H1 (cell line): ENCODE results near the gene TSGA10. TPM values are rescaled to one million over a fixed set of nuclear protein-coding genes. Genes with fewer than 3 reads are reported as not detected.

ENCODE experiments used
- CTCF ChIA-PET: fragments of 300-600 bp; sonication (Branson Sonifier 250); formaldehyde crosslinking; loops from one replicate; lab custom pipeline; 2021; ENCODE audit not compliant: partially characterized antibody; lab: Charles Lee
- POLR2A ChIA-PET: fragments of 300-600 bp; sonication (Branson Sonifier 250); formaldehyde crosslinking; loops from one replicate; lab custom pipeline; 2021; ENCODE audit warnings: inconsistent platforms; ENCODE audit not compliant: partially characterized antibody; lab: Charles Lee
- DNase-seq, 2 experiments: peaks; one replicate each; pipeline versions ENCODE4 v3.0.0 to v3.0.0-alpha.2; 2010 to 2022; ENCODE audit warnings: low spot score in 2 of 2, low read depth in 1 of 2, mixed read lengths in 1 of 2
- FAIRE-seq: peaks from 2 replicates; lab custom pipeline; 2011; peaks lifted over from hg19 to GRCh38; lab: Jason Lieb, UNC
- H2AFZ ChIP-seq: 2 replicates; pipeline ENCODE4 v1.8.1; 2012; ENCODE audit warnings: low read length, inconsistent platforms
- H2AK5ac ChIP-seq: 2 replicates; pipeline ENCODE4 v1.6.1; 2013; ENCODE audit warnings: low read depth, low read length
- H2BK120ac ChIP-seq: replicated peaks from 2 replicates; pipeline ENCODE3; 2013; ENCODE audit warnings: low read depth, low read length, inconsistent platforms
- H2BK12ac ChIP-seq: 2 replicates; pipeline ENCODE4 v1.6.1; 2013; ENCODE audit warnings: low read depth, low read length
- H2BK15ac ChIP-seq: 2 replicates; pipeline ENCODE4 v1.6.1; 2013; ENCODE audit warnings: low read length
- H2BK20ac ChIP-seq: 2 replicates; pipeline ENCODE4 v1.6.1; 2013; ENCODE audit warnings: low read length
- H2BK5ac ChIP-seq: 2 replicates; pipeline ENCODE4 v1.6.1; 2013; ENCODE audit warnings: low read depth, low read length
- H3K14ac ChIP-seq: 2 replicates; pipeline ENCODE4 v1.6.1; 2013; ENCODE audit warnings: inconsistent platforms; ENCODE audit not compliant: insufficient read length
- H3K18ac ChIP-seq: 2 replicates; pipeline ENCODE4 v1.6.1; 2013; ENCODE audit warnings: low read length; ENCODE audit errors: extremely low read depth
- H3K23ac ChIP-seq: 2 replicates; pipeline ENCODE4 v1.6.1; 2013; ENCODE audit warnings: inconsistent platforms; ENCODE audit not compliant: insufficient read length
- H3K23me2 ChIP-seq: 2 replicates; pipeline ENCODE4 v1.6.1; 2013; ENCODE audit warnings: low read depth, low read length
- H3K27ac ChIP-seq: 2 replicates; pipeline ENCODE4 v1.6.1; 2011; ENCODE audit warnings: low read depth, low read length, inconsistent platforms
- H3K27me3 ChIP-seq, 4 experiments: replicated peaks in 1 of 4; 1 replicate in 1 of 4; 2 replicates in 3 of 4; pipeline versions ENCODE4 v1.6.1 to v1.8.1; 2011 to 2013; ENCODE audit warnings: low read length in 3 of 4, mild to moderate bottlenecking in 3 of 4, inconsistent platforms in 2 of 4, mixed read lengths in 2 of 4, moderate library complexity in 1 of 4; ENCODE audit not compliant: control insufficient read depth in 3 of 4, insufficient read depth in 3 of 4; ENCODE audit errors: extremely low read depth in 1 of 4
- H3K36me3 ChIP-seq, 4 experiments: 2 replicates each; pipeline versions ENCODE4 v1.6.1 to v1.8.1; 2011 to 2013; ENCODE audit warnings: mild to moderate bottlenecking in 4 of 4, low read length in 3 of 4, moderate library complexity in 2 of 4, control low read depth in 1 of 4, inconsistent platforms in 1 of 4; ENCODE audit not compliant: insufficient read depth in 4 of 4, control insufficient read depth in 2 of 4
- H3K4ac ChIP-seq: replicated peaks from 2 replicates; pipeline ENCODE3; 2013; ENCODE audit warnings: low read length, low read depth, mixed read lengths, inconsistent platforms; ENCODE audit not compliant: insufficient read length
- H3K4me1 ChIP-seq, 4 experiments: replicated peaks in 1 of 4; 1 replicate in 1 of 4; 2 replicates in 3 of 4; pipeline versions ENCODE4 v1.6.1 to v1.8.1; 2011 to 2013; ENCODE audit warnings: low read length in 3 of 4, inconsistent platforms in 2 of 4, mixed read lengths in 1 of 4; ENCODE audit not compliant: insufficient read depth in 4 of 4, control insufficient read depth in 3 of 4
- H3K4me2 ChIP-seq, 2 experiments: 2 replicates each; pipeline versions ENCODE4 v1.6.1 to v1.8.1; 2011 to 2013; ENCODE audit warnings: low read depth in 2 of 2, low read length in 2 of 2, control low read depth in 1 of 2, inconsistent platforms in 1 of 2, mild to moderate bottlenecking in 1 of 2; ENCODE audit not compliant: insufficient read depth in 1 of 2
- H3K4me3 ChIP-seq, 4 experiments: fragments of 200-600, 300-600 bp in 1 of 4; sonication (generic), shearing (Covaris generic), sonication (Bioruptor Twin) in 1 of 4; 2 replicates each; pipeline versions ENCODE4 v1.5.1 to v1.8.1; 2011 to 2016; ENCODE audit warnings: low read length in 4 of 4, low read depth in 3 of 4, control low read depth in 2 of 4, inconsistent platforms in 2 of 4, mild to moderate bottlenecking in 2 of 4, mixed read lengths in 1 of 4, moderate library complexity in 1 of 4; ENCODE audit not compliant: insufficient read depth in 2 of 4; ENCODE audit errors: extremely low read depth in 1 of 4
- H3K56ac ChIP-seq: replicated peaks from 2 replicates; pipeline ENCODE3; 2013; ENCODE audit warnings: low read depth, mild to moderate bottlenecking, mixed read lengths, low read length, inconsistent platforms; ENCODE audit not compliant: insufficient read length
- H3K79me1 ChIP-seq: 2 replicates; pipeline ENCODE4 v1.6.1; 2013; ENCODE audit warnings: low read depth, low read length, control low read depth
- H3K79me2 ChIP-seq, 2 experiments: 2 replicates each; pipeline versions ENCODE4 v1.6.1 to v1.8.1; 2012 to 2013; ENCODE audit warnings: low read length in 2 of 2, mild to moderate bottlenecking in 2 of 2, inconsistent platforms in 1 of 2; ENCODE audit not compliant: insufficient read depth in 2 of 2, control insufficient read depth in 1 of 2
- H3K9ac ChIP-seq, 4 experiments: replicated peaks in 1 of 4; 1 replicate in 1 of 4; 2 replicates in 3 of 4; pipeline versions ENCODE4 v1.6.1 to v1.8.1; 2011 to 2013; ENCODE audit warnings: low read depth in 3 of 4, low read length in 3 of 4, control low read depth in 2 of 4, mild to moderate bottlenecking in 2 of 4, moderate library complexity in 2 of 4, inconsistent platforms in 1 of 4; ENCODE audit errors: extremely low read depth in 1 of 4
- H3K9me3 ChIP-seq, 2 experiments: 2 replicates each; pipeline versions ENCODE4 v1.6.1 to v1.8.1; 2012 to 2013; ENCODE audit warnings: mild to moderate bottlenecking in 2 of 2, moderate library complexity in 2 of 2, control low read depth in 1 of 2, inconsistent platforms in 1 of 2, low read depth in 1 of 2, low read length in 1 of 2, mixed read lengths in 1 of 2; ENCODE audit not compliant: insufficient read depth in 2 of 2
- H4K20me1 ChIP-seq, 2 experiments: replicated peaks in 1 of 2; 2 replicates each; pipeline versions ENCODE3 to v1.8.1; 2011 to 2013; ENCODE audit warnings: inconsistent platforms in 2 of 2, low read length in 2 of 2, mild to moderate bottlenecking in 1 of 2; ENCODE audit not compliant: insufficient read depth in 2 of 2, control insufficient read depth in 1 of 2
- H4K5ac ChIP-seq: 2 replicates; pipeline ENCODE4 v1.6.1; 2013; ENCODE audit warnings: low read length, low read depth, mixed read lengths, inconsistent platforms; ENCODE audit not compliant: insufficient read length
- H4K8ac ChIP-seq: 2 replicates; pipeline ENCODE4 v1.8.0; 2013; ENCODE audit warnings: mild to moderate bottlenecking, moderate library complexity, low read length, inconsistent platforms; ENCODE audit not compliant: insufficient read depth; ENCODE audit errors: extremely low read depth
- H4K91ac ChIP-seq: replicated peaks from 2 replicates; pipeline ENCODE3; 2013; ENCODE audit warnings: low read length, mixed read lengths, inconsistent platforms; ENCODE audit not compliant: insufficient read length
- BRCA1 ChIP-seq: IDR thresholded peaks from 2 replicates; pipeline ENCODE4 v1.6.1; 2012; ENCODE audit warnings: low read depth, low read length, improper control_type of control experiment
- RAD21 ChIP-seq, 2 experiments: IDR thresholded peaks in 1 of 2; conservative IDR thresholded peaks in 1 of 2; 2 replicates each; pipeline ENCODE4 v1.6.1; 2011; ENCODE audit warnings: low read depth in 2 of 2, low read length in 2 of 2, improper control_type of control experiment in 1 of 2, inconsistent platforms in 1 of 2, mild to moderate bottlenecking in 1 of 2, moderate library complexity in 1 of 2
- RBBP5 ChIP-seq: IDR thresholded peaks from 2 replicates; pipeline ENCODE4 v1.7.1; 2012; ENCODE audit warnings: low read depth, mild to moderate bottlenecking, inconsistent platforms, low read length, moderate library complexity, borderline replicate concordance
- WGBS, 2 experiments: shearing (Covaris generic) in 1 of 2; methylation state at CpG; one replicate each; pipeline versions ENCODE4 v1.1.6 to v1.1.7; 2013 to 2015; ENCODE audit warnings: low lambda C conversion rate in 2 of 2, mixed read lengths in 2 of 2, inconsistent platforms in 1 of 2, low coverage in 1 of 2, missing lambda C conversion rate in 1 of 2; ENCODE audit not compliant: insufficient replicate concordance in 2 of 2, insufficient coverage in 1 of 2, insufficient read length in 1 of 2; ENCODE audit errors: extremely low coverage in 1 of 2, missing lambda C conversion rate in 1 of 2; 5-methylcytosine and 5-hydroxymethylcytosine counted together
- polyA plus RNA-seq, 7 experiments: library from polyadenylated mRNA; depleted of rRNA in 3 of 7; stranded (reverse) in 5 of 7; unstranded in 2 of 7; fragments of >200 nt in 5 of 7; fragments of 200-250 nt in 2 of 7; gene quantifications; 1 replicate in 5 of 7; 2 replicates in 1 of 7; 4 replicates in 1 of 7; pipeline versions ENCODE4 v1.2.1 to v1.2.3, GENCODE V29; 2011 to 2013; ENCODE audit warnings: missing spikeins in 2 of 7, mixed read lengths in 2 of 7
- total RNA-seq: library from RNA; stranded (reverse); fragmentation: NEBNext Ultra II Directional; extraction: Animal tissue kit (Norgen Biotek cat#: 25700); gene quantifications from 2 replicates; pipeline ENCODE4 v1.2.1, GENCODE V29; 2021

The TSGA10 gene
- total and polyA plus RNA-seq, 2 of the 8 experiments (the other 6 are each of a cell fraction or from before 2014, with no cell fraction given) = 2.2 to 7.4 TPM

- Histone ChIP-seq H2AK5ac (no peak overlapping the region), H3K56ac (no peak overlapping the region), H2BK15ac (no peak overlapping the region), H3K79me1 (no peaks in the 10 kb centered on the region), H3K9ac (no peak overlapping the region), H3K4me1 (no peaks in the 10 kb centered on the region), H4K5ac (no peak overlapping the region), H3K36me3 (peaks cover 3 to 39% (median 20%) of the 10 kb centered on the region in 4 experiments; a peak in 7 of 8 replicates), H3K27ac (no peak overlapping the region), H3K4me2 (no peak overlapping the region), H2AFZ (no peak overlapping the region), H3K18ac (no peak overlapping the region), H3K23ac (no peak overlapping the region), H2BK120ac (no peak overlapping the region), H3K27me3 (no peaks in the 10 kb centered on the region), H3K23me2 (0 out of 2 replicates have a peak, but pooled peaks cover 1% of the 10 kb centered on the region), H2BK12ac (no peak overlapping the region), H2BK5ac (no peak overlapping the region), H3K4me3 (no peak overlapping the region), H3K79me2 (peaks cover 0 to 36% of the 10 kb centered on the region in 2 experiments; a peak in 2 of 4 replicates), H2BK20ac (no peak overlapping the region), H3K9me3 (no peaks in the 10 kb centered on the region), H4K8ac (no peak overlapping the region), H4K91ac (no peak overlapping the region), H3K14ac (no peak overlapping the region), H4K20me1 (peaks cover 0 to 1% of the 10 kb centered on the region in 2 experiments), H3K4ac (no peak overlapping the region)
- FAIRE-seq = no peak
- POLR2A ChIA-PET = no interaction called here
- WGBS, 2 experiments = 80% methylated on average over 1 of the region's 1 CpG; no CpG with 5 or more reads in 1 of the 2 experiments
- no peak for DNase-seq
- CTCF ChIA-PET = interaction anchor here (0.6 to 1.6 kb wide), 2 partner anchors 10 to 1439 kb away, joined by 3 read pairs; no protein-coding TSS in a partner anchor
- TF ChIP-seq RBBP5 (no peak), BRCA1 (no peak), RAD21 (IDR thresholded peaks at IDR 0.05 in 1 of 2, conservative IDR thresholded peaks at IDR 0.05 in 1 of 2; ENCODE audit: low read depth in 2 of 2, low read length in 2 of 2) (peak in 1 of 2 experiments; percentile 17; a peak in 2 of 4 replicates)
Measured at GRCh38 chr2:99190548-99190947, 35.8 kb upstream of the TSGA10 start.
